Erythroblast (primary cell): ENCODE data around the gene CFAP43.

ENCODE experiments used
- GATA1 ChIP-seq: IDR thresholded peaks from 2 replicates; pipeline ENCODE4 v1.6.1; 2011; ENCODE audit warnings: low read depth, mild to moderate bottlenecking, control low read depth, low read length, moderate library complexity
- POLR2A ChIP-seq: IDR thresholded peaks from 2 replicates; pipeline ENCODE4 v1.6.1; 2011; ENCODE audit warnings: mild to moderate bottlenecking, low read length

DNA sequence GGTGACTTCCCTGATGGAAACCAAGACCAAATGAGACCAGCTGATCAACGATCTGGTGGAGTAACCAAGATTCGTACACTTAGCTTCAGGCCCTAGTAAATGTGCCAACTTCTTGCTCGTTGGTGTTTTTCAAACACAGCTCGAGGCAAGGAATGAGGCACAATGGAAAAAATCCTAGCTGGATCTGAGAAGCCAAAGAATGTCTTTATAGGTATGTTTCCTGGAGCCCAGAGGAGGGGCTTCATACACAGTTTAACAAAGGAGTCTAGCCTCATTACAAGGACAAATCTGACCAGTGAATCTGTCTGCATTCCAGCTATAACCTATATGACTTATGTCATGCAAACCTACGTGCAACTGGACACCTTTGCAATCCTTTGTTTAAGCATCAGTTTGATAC lies 150.2 kb downstream of the CFAP43 start:
- no peak for TF ChIP-seq POLR2A
- TF ChIP-seq GATA1, result no peak
